Vagina (tissue), 2 donors: ENCODE results near the gene RCAN2.

Source experiments
- CTCF ChIP-seq, 3 experiments: fragments of 450-650 bp in 2 of 3; fragments of 200-600 bp in 1 of 3; sonication (generic) in 1 of 3; IDR thresholded peaks; one replicate each; pipeline ENCODE4 v1.5.1; 2017 to 2019; ENCODE audit warnings: antibody characterized with exemption in 3 of 3, mild to moderate bottlenecking in 2 of 3, moderate library complexity in 2 of 3
- POLR2A ChIP-seq, 2 donors: fragments of 450-650 bp; IDR thresholded peaks; one replicate each; pipeline ENCODE4 v1.6.1; 2017; ENCODE audit warnings: antibody characterized with exemption in 2 of 2, mild to moderate bottlenecking in 2 of 2, moderate library complexity in 2 of 2

- TF ChIP-seq CTCF (IDR thresholded peaks at IDR 0.05) (no peak), POLR2A (IDR thresholded peaks at IDR 0.05) (no peak)
Observed at GRCh38 chr6:46258249-46258648, 233.0 kb downstream of the RCAN2 start.
